Measurements from ENCODE around the gene ITGAD. TPM values are rescaled to one million over a fixed set of nuclear protein-coding genes. Genes with fewer than 3 reads are reported as not detected.

The ITGAD gene
- total RNA-seq, 1 experiment from 2014 or later, result not detected

- TF ChIP-seq ZNF317 (CRISPR knock-in tag; IDR thresholded peaks at IDR 0.05; ENCODE audit: borderline replicate concordance, low read depth) (no peak), SOX15 (CRISPR knock-in tag; IDR thresholded peaks at IDR 0.05) (no peak), STAT6 (CRISPR knock-in tag; conservative IDR thresholded peaks at IDR 0.05; ENCODE audit: low read depth) (no peak), FOXJ3 (CRISPR knock-in tag; IDR thresholded peaks at IDR 0.05; ENCODE audit: borderline replicate concordance) (no peak)
Observed at GRCh38 chr16:31412750-31413149, 19.6 kb downstream of the ITGAD start (continued).

GRCh38 chr16:31413381-31413780, 20.2 kb downstream of the ITGAD start:
- DNase-seq (ENCODE audit: low spot score) (no peak), ATAC-seq (no peak)
- Mint-ChIP-seq H3K27ac (no peak overlapping the region), H3K4me3 (no peak overlapping the region), H3K4me1 (no peaks in the 10 kb centered on the region), H3K27me3 (ENCODE audit: low read depth) (peaks cover 4% of the 10 kb centered on the region), H3K9me3 (peaks cover 6% of the 10 kb centered on the region), H3K36me3 (no peaks in the 10 kb centered on the region)
- no peak for TF ChIP-seq ZNF219 (CRISPR knock-in tag; IDR thresholded peaks at IDR 0.05; ENCODE audit: borderline replicate concordance)
- TF ChIP-seq ZNF512 (CRISPR knock-in tag; IDR thresholded peaks at IDR 0.05; ENCODE audit: borderline replicate concordance), result no peak
- no peak for TF ChIP-seq PRDM15 (CRISPR knock-in tag; IDR thresholded peaks at IDR 0.05)
- no peak for TF ChIP-seq OVOL2 (CRISPR knock-in tag; IDR thresholded peaks at IDR 0.05; ENCODE audit: borderline replicate concordance)
- no peak for TF ChIP-seq ZNF121 (CRISPR knock-in tag; IDR thresholded peaks at IDR 0.05)
- TF ChIP-seq HMGA2 (CRISPR knock-in tag; IDR thresholded peaks at IDR 0.05), result no peak
- ChIA-PET CTCF (no interaction called here), POLR2A (no interaction called here)

- peaks cover 4% of the 10 kb centered on the region for H3K27me3 Mint-ChIP-seq (ENCODE audit: low read depth)
- ChIA-PET POLR2A (no interaction called here), CTCF (no interaction called here)
- H3K9me3 Mint-ChIP-seq, result peaks cover 7% of the 10 kb centered on the region
- DNase-seq (ENCODE audit: low spot score), result no peak
- no peak overlapping the region for H3K27ac Mint-ChIP-seq
- no peak overlapping the region for H3K4me3 Mint-ChIP-seq
- H3K36me3 Mint-ChIP-seq, result no peaks in the 10 kb centered on the region
- H3K4me1 Mint-ChIP-seq, result no peaks in the 10 kb centered on the region
- ATAC-seq, result no peak
- TF ChIP-seq ZNF512 (CRISPR knock-in tag; IDR thresholded peaks at IDR 0.05; ENCODE audit: borderline replicate concordance), result no peak
- no peak for TF ChIP-seq SOX15 (CRISPR knock-in tag; IDR thresholded peaks at IDR 0.05)
- TF ChIP-seq KAT7 (CRISPR knock-in tag; IDR thresholded peaks at IDR 0.05; ENCODE audit: borderline replicate concordance), result no peak
- no peak for TF ChIP-seq IRF2 (CRISPR knock-in tag; IDR thresholded peaks at IDR 0.05; ENCODE audit: borderline replicate concordance, low read depth)
- TF ChIP-seq, protein P1, sequence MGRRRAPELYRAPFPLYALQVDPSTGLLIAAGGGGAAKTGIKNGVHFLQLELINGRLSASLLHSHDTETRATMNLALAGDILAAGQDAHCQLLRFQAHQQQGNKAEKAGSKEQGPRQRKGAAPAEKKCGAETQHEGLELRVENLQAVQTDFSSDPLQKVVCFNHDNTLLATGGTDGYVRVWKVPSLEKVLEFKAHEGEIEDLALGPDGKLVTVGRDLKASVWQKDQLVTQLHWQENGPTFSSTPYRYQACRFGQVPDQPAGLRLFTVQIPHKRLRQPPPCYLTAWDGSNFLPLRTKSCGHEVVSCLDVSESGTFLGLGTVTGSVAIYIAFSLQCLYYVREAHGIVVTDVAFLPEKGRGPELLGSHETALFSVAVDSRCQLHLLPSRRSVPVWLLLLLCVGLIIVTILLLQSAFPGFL (CRISPR knock-in tag; IDR thresholded peaks at IDR 0.05; ENCODE audit: borderline replicate concordance), result no peak
- TF ChIP-seq ATF1 (CRISPR knock-in tag; IDR thresholded peaks at IDR 0.05), result no peak
- TF ChIP-seq ZBTB21 (CRISPR knock-in tag; IDR thresholded peaks at IDR 0.05; ENCODE audit: borderline replicate concordance), result no peak
- TF ChIP-seq NR2C2 (CRISPR knock-in tag; IDR thresholded peaks at IDR 0.05), result no peak
- TF ChIP-seq PRRX2 (CRISPR knock-in tag; IDR thresholded peaks at IDR 0.05), result no peak
- TF ChIP-seq, protein P2, sequence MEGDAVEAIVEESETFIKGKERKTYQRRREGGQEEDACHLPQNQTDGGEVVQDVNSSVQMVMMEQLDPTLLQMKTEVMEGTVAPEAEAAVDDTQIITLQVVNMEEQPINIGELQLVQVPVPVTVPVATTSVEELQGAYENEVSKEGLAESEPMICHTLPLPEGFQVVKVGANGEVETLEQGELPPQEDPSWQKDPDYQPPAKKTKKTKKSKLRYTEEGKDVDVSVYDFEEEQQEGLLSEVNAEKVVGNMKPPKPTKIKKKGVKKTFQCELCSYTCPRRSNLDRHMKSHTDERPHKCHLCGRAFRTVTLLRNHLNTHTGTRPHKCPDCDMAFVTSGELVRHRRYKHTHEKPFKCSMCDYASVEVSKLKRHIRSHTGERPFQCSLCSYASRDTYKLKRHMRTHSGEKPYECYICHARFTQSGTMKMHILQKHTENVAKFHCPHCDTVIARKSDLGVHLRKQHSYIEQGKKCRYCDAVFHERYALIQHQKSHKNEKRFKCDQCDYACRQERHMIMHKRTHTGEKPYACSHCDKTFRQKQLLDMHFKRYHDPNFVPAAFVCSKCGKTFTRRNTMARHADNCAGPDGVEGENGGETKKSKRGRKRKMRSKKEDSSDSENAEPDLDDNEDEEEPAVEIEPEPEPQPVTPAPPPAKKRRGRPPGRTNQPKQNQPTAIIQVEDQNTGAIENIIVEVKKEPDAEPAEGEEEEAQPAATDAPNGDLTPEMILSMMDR (IDR thresholded peaks at IDR 0.05), result no peak
- no peak for TF ChIP-seq RELA (CRISPR knock-in tag; IDR thresholded peaks at IDR 0.05; ENCODE audit: borderline replicate concordance)
- no peak for TF ChIP-seq ERG (CRISPR knock-in tag; IDR thresholded peaks at IDR 0.05)
Observed at GRCh38 chr16:31413943-31414342, 20.8 kb downstream of the ITGAD start.
